Ovary (tissue), 3 donors: ENCODE results near the gene PPP6R2.
"Not testable (repeated sequence)": the region's sequence is repeated elsewhere in the genome, so short reads cannot be mapped to it uniquely, and the experiment has no call there.

Experiments
- POLR2A ChIP-seq: fragments of 450-650 bp; IDR thresholded peaks from one replicate; pipeline ENCODE4 v1.6.1; 2017; ENCODE audit warnings: antibody characterized with exemption, mild to moderate bottlenecking, moderate library complexity
- TF ChIP-seq, protein P1 (sequence below), 3 donors: fragments of 450-650 bp in 2 of 3; fragments of 200-600 bp in 1 of 3; IDR thresholded peaks; one replicate each; pipeline versions ENCODE4 v1.5.1 to v1.8.0; 2016 to 2022; ENCODE audit warnings: antibody characterized with exemption in 3 of 3, mild to moderate bottlenecking in 1 of 3
- donor health status: DM: no; HTN: no; CAD: no.

DNA sequence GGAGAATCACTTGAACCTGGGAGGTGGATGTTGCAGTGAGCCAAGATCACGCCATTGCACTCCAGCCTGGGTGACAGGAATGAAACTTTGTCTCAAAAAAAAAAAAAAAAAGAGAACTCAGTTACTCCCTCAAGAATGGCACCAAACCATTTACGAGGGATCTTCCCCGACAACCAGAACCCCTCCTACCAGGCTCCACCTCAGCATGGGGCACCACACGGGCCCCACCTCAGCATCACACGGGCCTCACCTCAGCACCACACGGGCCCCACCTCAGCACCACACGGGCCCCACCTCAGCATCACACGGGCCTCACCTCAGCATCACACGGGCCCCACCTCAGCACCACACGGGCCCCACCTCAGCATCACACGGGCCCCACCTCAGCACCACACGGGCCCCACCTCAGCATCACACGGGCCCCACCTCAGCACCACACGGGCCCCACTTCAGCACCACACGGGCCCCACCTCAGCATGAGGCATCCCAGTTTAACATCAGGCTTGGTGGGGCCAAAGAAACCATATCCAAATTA is 38.0 kb downstream of the PPP6R2 start:
- not testable (repeated sequence) for TF ChIP-seq POLR2A
- TF ChIP-seq, protein P1, sequence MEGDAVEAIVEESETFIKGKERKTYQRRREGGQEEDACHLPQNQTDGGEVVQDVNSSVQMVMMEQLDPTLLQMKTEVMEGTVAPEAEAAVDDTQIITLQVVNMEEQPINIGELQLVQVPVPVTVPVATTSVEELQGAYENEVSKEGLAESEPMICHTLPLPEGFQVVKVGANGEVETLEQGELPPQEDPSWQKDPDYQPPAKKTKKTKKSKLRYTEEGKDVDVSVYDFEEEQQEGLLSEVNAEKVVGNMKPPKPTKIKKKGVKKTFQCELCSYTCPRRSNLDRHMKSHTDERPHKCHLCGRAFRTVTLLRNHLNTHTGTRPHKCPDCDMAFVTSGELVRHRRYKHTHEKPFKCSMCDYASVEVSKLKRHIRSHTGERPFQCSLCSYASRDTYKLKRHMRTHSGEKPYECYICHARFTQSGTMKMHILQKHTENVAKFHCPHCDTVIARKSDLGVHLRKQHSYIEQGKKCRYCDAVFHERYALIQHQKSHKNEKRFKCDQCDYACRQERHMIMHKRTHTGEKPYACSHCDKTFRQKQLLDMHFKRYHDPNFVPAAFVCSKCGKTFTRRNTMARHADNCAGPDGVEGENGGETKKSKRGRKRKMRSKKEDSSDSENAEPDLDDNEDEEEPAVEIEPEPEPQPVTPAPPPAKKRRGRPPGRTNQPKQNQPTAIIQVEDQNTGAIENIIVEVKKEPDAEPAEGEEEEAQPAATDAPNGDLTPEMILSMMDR (IDR thresholded peaks at IDR 0.05) = not testable (repeated sequence)
